Breast epithelium (tissue), 3 donors: ENCODE data around the gene MMP10.

Experiments used
- CTCF ChIP-seq, 3 donors: fragments of 450-650 bp; IDR thresholded peaks; one replicate each; pipeline ENCODE4 v1.5.1; 2016 to 2017; ENCODE audit warnings: antibody characterized with exemption in 3 of 3, mild to moderate bottlenecking in 3 of 3, moderate library complexity in 3 of 3
- POLR2A ChIP-seq: fragments of 450-650 bp; IDR thresholded peaks from one replicate; pipeline ENCODE4 v1.6.1; 2016; ENCODE audit warnings: antibody characterized with exemption, mild to moderate bottlenecking, moderate library complexity

GRCh38 chr11:102751673-102752072, 28.8 kb downstream of the MMP10 start:
- TF ChIP-seq CTCF (IDR thresholded peaks at IDR 0.05) = no peak
- no peak for TF ChIP-seq POLR2A
